ENCODE measurements around the gene ALS2.

DNA sequence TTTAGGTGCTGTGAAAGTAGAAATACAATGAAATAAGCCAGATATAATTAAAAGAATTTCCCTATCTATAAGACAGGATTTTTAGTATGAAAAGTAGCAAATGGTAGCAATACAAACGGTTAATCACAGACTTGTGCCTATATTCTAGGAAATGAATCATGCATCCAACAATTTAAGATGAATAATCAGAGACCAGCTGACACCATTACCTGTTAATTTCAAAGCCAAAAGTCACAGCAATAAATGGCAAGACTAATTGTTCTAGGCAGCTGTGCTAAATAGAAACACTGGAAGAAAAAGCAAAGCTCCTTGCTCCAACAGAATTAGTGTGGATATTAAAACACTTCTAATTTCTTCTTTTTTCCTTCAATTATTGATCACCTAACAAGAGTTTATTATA, 47.2 kb downstream of the ALS2 start:
- TF ChIP-seq, protein P1, sequence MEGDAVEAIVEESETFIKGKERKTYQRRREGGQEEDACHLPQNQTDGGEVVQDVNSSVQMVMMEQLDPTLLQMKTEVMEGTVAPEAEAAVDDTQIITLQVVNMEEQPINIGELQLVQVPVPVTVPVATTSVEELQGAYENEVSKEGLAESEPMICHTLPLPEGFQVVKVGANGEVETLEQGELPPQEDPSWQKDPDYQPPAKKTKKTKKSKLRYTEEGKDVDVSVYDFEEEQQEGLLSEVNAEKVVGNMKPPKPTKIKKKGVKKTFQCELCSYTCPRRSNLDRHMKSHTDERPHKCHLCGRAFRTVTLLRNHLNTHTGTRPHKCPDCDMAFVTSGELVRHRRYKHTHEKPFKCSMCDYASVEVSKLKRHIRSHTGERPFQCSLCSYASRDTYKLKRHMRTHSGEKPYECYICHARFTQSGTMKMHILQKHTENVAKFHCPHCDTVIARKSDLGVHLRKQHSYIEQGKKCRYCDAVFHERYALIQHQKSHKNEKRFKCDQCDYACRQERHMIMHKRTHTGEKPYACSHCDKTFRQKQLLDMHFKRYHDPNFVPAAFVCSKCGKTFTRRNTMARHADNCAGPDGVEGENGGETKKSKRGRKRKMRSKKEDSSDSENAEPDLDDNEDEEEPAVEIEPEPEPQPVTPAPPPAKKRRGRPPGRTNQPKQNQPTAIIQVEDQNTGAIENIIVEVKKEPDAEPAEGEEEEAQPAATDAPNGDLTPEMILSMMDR (IDR thresholded peaks at IDR 0.05): no peak
- no peak for TF ChIP-seq POLR2A (IDR thresholded peaks at IDR 0.05)

All from testis (tissue), 2 donors.